B cell (primary cell): Measurements from ENCODE around the gene ATP10A. TPM values are rescaled to one million over a fixed set of nuclear protein-coding genes. Genes with fewer than 3 reads are reported as not detected.

Experiments used
- ATAC-seq: fragments of 200-7000 bp; cut with Tn5 transposase; one replicate; pipeline ENCODE4 v1.10.0; 2021; ENCODE audit warnings: low read depth, mild to moderate bottlenecking, moderate number of reproducible peaks, moderate library complexity
- CTCF ChIA-PET: fragments of 350-600 bp; sonication (Branson Sonifier 250); formaldehyde crosslinking; loops from one replicate; lab custom pipeline; 2021; ENCODE audit warnings: antibody characterized with exemption, inconsistent platforms; lab: Charles Lee
- POLR2A ChIA-PET: fragments of 350-600 bp; sonication (Branson Sonifier 250); formaldehyde crosslinking; loops from one replicate; lab custom pipeline; 2021; ENCODE audit warnings: antibody characterized with exemption; lab: Charles Lee
- DNase-seq: peaks from one replicate; pipeline ENCODE4 v3.0.0; 2013
- H2AFZ ChIP-seq: 2 replicates; pipeline ENCODE4 v1.6.1; 2012; ENCODE audit warnings: mild to moderate bottlenecking, low read depth, low read length; ENCODE audit not compliant: insufficient read depth, poor library complexity, severe bottlenecking
- H3K27ac ChIP-seq, 2 donors: 1 replicate in 1 of 2; 2 replicates in 1 of 2; pipeline ENCODE4 v1.5.1; 2012 to 2013; ENCODE audit warnings: low read length in 2 of 2, mild to moderate bottlenecking in 2 of 2, moderate library complexity in 1 of 2
- H3K27me3 ChIP-seq, 4 experiments: fragments of 200-600 bp in 1 of 4; sonication (generic) in 1 of 4; replicated peaks in 1 of 4; 1 replicate in 2 of 4; 2 replicates in 2 of 4; pipeline versions ENCODE4 v1.6.1 to v1.7.0; 2013 to 2016; ENCODE audit warnings: low read length in 3 of 4, mild to moderate bottlenecking in 2 of 4, mixed read lengths in 1 of 4, moderate library complexity in 1 of 4; ENCODE audit not compliant: insufficient read depth in 4 of 4, control insufficient read depth in 3 of 4; ENCODE audit errors: control extremely low read depth in 1 of 4
- H3K36me3 ChIP-seq, 2 experiments: replicated peaks in 1 of 2; 1 replicate in 1 of 2; 2 replicates in 1 of 2; pipeline versions ENCODE4 v1.6.1 to v1.7.1; 2013; ENCODE audit warnings: low read length in 1 of 2; ENCODE audit not compliant: insufficient read depth in 2 of 2, control insufficient read depth in 1 of 2; ENCODE audit errors: control extremely low read depth in 1 of 2, extremely low read depth in 1 of 2
- H3K4me1 ChIP-seq, 2 donors: fragments of 200-600 bp in 1 of 2; sonication (generic) in 1 of 2; 1 replicate in 1 of 2; 2 replicates in 1 of 2; pipeline versions ENCODE4 v1.5.1 to v1.6.1; 2013 to 2017; ENCODE audit warnings: low read length in 2 of 2; ENCODE audit not compliant: control insufficient read depth in 2 of 2, insufficient read depth in 2 of 2
- H3K4me2 ChIP-seq: replicated peaks from 2 replicates; pipeline ENCODE3; 2012; ENCODE audit warnings: mild to moderate bottlenecking, low read depth, low read length; ENCODE audit not compliant: poor library complexity, severe bottlenecking
- H3K4me3 ChIP-seq, 5 experiments: fragments of 200-600 bp in 1 of 5; sonication (generic) in 1 of 5; 1 replicate in 3 of 5; 2 replicates in 2 of 5; pipeline versions ENCODE4 v1.5.1 to v1.7.0; 2011 to 2016; ENCODE audit warnings: low read length in 4 of 5, mild to moderate bottlenecking in 4 of 5, low read depth in 2 of 5, control low read depth in 1 of 5, moderate library complexity in 1 of 5; ENCODE audit not compliant: insufficient read depth in 1 of 5; ENCODE audit errors: control extremely low read depth in 1 of 5, extremely low read depth in 1 of 5
- H3K79me2 ChIP-seq: fragments of 200-600 bp; sonication (generic); one replicate; pipeline ENCODE4 v1.6.0; 2016; ENCODE audit warnings: low read length; ENCODE audit not compliant: control insufficient read depth, insufficient read depth
- H3K9ac ChIP-seq: fragments of 200-600 bp; sonication (generic); 2 replicates; pipeline ENCODE4 v1.6.1; 2017; ENCODE audit warnings: mild to moderate bottlenecking, low read length, moderate library complexity
- H3K9me3 ChIP-seq, 3 donors: one replicate each; pipeline versions ENCODE4 v1.6.1 to v1.7.1; 2013; ENCODE audit warnings: low read length in 2 of 3; ENCODE audit not compliant: control insufficient read depth in 2 of 3, insufficient read depth in 1 of 3; ENCODE audit errors: control extremely low read depth in 1 of 3
- H4K20me1 ChIP-seq: 2 replicates; pipeline ENCODE4 v1.6.0; 2012; ENCODE audit warnings: mild to moderate bottlenecking, low read length; ENCODE audit not compliant: insufficient read depth, control insufficient read depth, poor library complexity, severe bottlenecking
- H3K27ac Mint-ChIP-seq: one replicate; pipeline ENCODE4 v1.8.0; 2021; ENCODE audit warnings: mixed read lengths
- H3K27me3 Mint-ChIP-seq: one replicate; pipeline ENCODE4 v1.8.0; 2021; ENCODE audit warnings: mixed read lengths
- H3K4me1 Mint-ChIP-seq: one replicate; pipeline ENCODE4 v1.8.0; 2021; ENCODE audit warnings: mixed read lengths
- H3K4me3 Mint-ChIP-seq: one replicate; pipeline ENCODE4 v1.8.0; 2021; ENCODE audit warnings: mixed read lengths
- H3K9me3 Mint-ChIP-seq: one replicate; pipeline ENCODE4 v1.8.0; 2022; ENCODE audit warnings: mixed read lengths; ENCODE audit not compliant: insufficient read depth
- EZH2 ChIP-seq: IDR thresholded peaks from 2 replicates; pipeline ENCODE4 v1.6.1; 2012; ENCODE audit warnings: borderline replicate concordance, low read depth, mild to moderate bottlenecking, moderate library complexity, low read length; ENCODE audit not compliant: insufficient read depth, poor library complexity, severe bottlenecking
- WGBS: methylation state at CpG from one replicate; pipeline ENCODE4 v1.1.5; 2013; ENCODE audit warnings: missing lambda C conversion rate; ENCODE audit not compliant: insufficient coverage; 5-methylcytosine and 5-hydroxymethylcytosine counted together
- intact Hi-C: fragments of 100-400 bp; cut with micrococcal nuclease; formaldehyde crosslinking; loops from one replicate; pipeline ENCODE4 v1.10.0; 2022
- polyA plus RNA-seq: library from polyadenylated mRNA; depleted of rRNA; stranded (reverse); fragments of >200 nt; gene quantifications from 2 replicates; pipeline ENCODE4 v1.2.3, GENCODE V29; 2012
- total RNA-seq, 2 donors: library from RNA; stranded (reverse); fragments of 120-200 nt in 1 of 2; gene quantifications; 1 replicate in 1 of 2; 2 replicates in 1 of 2; pipeline versions ENCODE4 v1.2.3 to v1.2.4, GENCODE V29; 2013 to 2022
- TF ChIP-seq, protein P1 (sequence below): fragments of 200-600 bp; IDR thresholded peaks from one replicate; pipeline ENCODE4 v1.8.0; 2022; ENCODE audit warnings: antibody characterized with exemption, mild to moderate bottlenecking

ATP10A gene
- total and polyA plus RNA-seq, 2 donors (not counting 1 experiment from before 2014, with no cell fraction given) = 0.21 to 0.22 TPM

DNA sequence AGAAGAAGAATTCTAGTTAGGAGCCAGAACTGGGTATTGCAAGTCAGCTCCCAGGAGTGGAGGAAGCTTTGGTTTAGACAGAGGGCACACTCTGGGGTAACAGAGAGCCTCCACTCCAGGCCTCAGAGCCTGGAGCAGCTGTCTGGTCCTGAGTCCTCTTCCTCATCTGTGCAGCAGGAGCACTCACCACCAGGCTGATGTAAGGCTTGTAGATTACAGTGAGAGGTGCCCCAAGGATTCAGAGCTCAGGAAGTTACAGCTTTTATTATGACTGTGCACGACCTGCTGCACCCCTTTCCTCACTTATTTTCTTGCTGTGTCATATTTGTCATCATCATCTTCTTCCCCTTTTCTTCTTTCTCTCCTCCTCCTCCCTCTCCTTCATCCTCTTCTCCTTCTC lies 210.4 kb downstream of the ATP10A start:
- Histone ChIP-seq H3K9me3 (peaks cover 0 to 5% (median 0%) of the 10 kb centered on the region in 3 donors), H3K9ac (no peak overlapping the region), H3K27me3 (no peaks in the 10 kb centered on the region), H3K4me3 (no peak overlapping the region), H3K4me1 (no peaks in the 10 kb centered on the region), H3K4me2 (no peak overlapping the region), H2AFZ (no peak overlapping the region), H3K27ac (no peak overlapping the region), H4K20me1 (no peaks in the 10 kb centered on the region), H3K36me3 (no peaks in the 10 kb centered on the region), H3K79me2 (no peaks in the 10 kb centered on the region)
- DNase-seq (no peak), ATAC-seq (no peak)
- no peak for TF ChIP-seq EZH2
- TF ChIP-seq, protein P1, sequence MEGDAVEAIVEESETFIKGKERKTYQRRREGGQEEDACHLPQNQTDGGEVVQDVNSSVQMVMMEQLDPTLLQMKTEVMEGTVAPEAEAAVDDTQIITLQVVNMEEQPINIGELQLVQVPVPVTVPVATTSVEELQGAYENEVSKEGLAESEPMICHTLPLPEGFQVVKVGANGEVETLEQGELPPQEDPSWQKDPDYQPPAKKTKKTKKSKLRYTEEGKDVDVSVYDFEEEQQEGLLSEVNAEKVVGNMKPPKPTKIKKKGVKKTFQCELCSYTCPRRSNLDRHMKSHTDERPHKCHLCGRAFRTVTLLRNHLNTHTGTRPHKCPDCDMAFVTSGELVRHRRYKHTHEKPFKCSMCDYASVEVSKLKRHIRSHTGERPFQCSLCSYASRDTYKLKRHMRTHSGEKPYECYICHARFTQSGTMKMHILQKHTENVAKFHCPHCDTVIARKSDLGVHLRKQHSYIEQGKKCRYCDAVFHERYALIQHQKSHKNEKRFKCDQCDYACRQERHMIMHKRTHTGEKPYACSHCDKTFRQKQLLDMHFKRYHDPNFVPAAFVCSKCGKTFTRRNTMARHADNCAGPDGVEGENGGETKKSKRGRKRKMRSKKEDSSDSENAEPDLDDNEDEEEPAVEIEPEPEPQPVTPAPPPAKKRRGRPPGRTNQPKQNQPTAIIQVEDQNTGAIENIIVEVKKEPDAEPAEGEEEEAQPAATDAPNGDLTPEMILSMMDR = no peak
- Mint-ChIP-seq H3K27me3 (peaks cover 6% of the 10 kb centered on the region), H3K27ac (no peak overlapping the region), H3K9me3 (no peaks in the 10 kb centered on the region), H3K4me3 (no peak overlapping the region), H3K4me1 (no peaks in the 10 kb centered on the region)
- ChIA-PET CTCF (no interaction called here), POLR2A (no interaction called here)
- WGBS = 0% methylated on average over 1 of the region's 1 CpG
- intact Hi-C loops = no loop called here

DNA sequence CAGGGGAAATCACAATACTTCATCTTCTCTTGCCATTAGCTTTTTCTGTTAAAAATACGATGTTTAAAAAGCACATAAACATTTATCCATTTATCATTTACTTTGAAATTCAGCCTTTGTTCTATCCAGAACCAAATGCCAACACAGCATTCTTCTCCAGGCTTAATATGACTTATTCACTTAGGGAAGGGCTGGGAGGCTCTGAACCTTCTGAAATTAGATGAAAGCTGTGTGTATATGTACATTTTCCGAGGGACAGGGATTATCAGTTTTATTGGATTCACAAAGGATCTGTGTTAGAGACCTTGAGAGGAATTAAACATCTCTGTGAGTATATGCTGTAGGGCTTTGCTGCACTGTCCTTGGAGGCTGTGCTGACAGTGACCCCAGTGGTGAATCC lies 213.7 kb downstream of the ATP10A start:
- no peaks in the 10 kb centered on the region for H4K20me1 ChIP-seq
- no peak overlapping the region for H3K4me3 ChIP-seq
- H3K27me3 ChIP-seq = no peaks in the 10 kb centered on the region
- no peak for DNase-seq
- TF ChIP-seq, protein P1 = no peak
- no peak for TF ChIP-seq EZH2
- 50% methylated on average over 1 of the region's 2 CpGs for WGBS
- H3K4me2 ChIP-seq = no peak overlapping the region
- no peak for ATAC-seq
- H3K27ac Mint-ChIP-seq = no peak overlapping the region
- intact Hi-C loops = no loop called here
- H3K4me3 Mint-ChIP-seq = no peak overlapping the region
- H3K9me3 Mint-ChIP-seq = no peaks in the 10 kb centered on the region
- H3K27me3 Mint-ChIP-seq = peaks cover 12% of the 10 kb centered on the region
- H3K79me2 ChIP-seq = no peaks in the 10 kb centered on the region
- no peak overlapping the region for H3K27ac ChIP-seq
- ChIA-PET POLR2A (no interaction called here), CTCF (no interaction called here)
- H3K4me1 Mint-ChIP-seq = no peaks in the 10 kb centered on the region
- H3K4me1 ChIP-seq = no peaks in the 10 kb centered on the region
- H3K9me3 ChIP-seq = no peaks in the 10 kb centered on the region
- H3K36me3 ChIP-seq = no peaks in the 10 kb centered on the region
- no peak overlapping the region for H3K9ac ChIP-seq
- no peak overlapping the region for H2AFZ ChIP-seq
